ENCODE data around the gene CDK6.
"Not testable (repeated sequence)": the region's sequence is repeated elsewhere in the genome, so short reads cannot be mapped to it uniquely, and the experiment has no call there.

The CDK6 gene

GRCh38 chr7:92836489-92836999, at the start of gene CDK6:
TSS of gene CDK6 (minus strand) at chr7:92836573. CDS start at chr7:92833323, 3,250 bp downstream.
- FAIRE-seq: no peak

- FAIRE-seq: not testable (repeated sequence)
Observed at GRCh38 chr7:92886039-92886438, 49.7 kb upstream of the CDK6 start.

GRCh38 chr7:92884218-92884617, 47.8 kb upstream of the CDK6 start:
- no peak for FAIRE-seq

GRCh38 chr7:92882760-92883159, 46.4 kb upstream of the CDK6 start:
- FAIRE-seq: no peak

DNA sequence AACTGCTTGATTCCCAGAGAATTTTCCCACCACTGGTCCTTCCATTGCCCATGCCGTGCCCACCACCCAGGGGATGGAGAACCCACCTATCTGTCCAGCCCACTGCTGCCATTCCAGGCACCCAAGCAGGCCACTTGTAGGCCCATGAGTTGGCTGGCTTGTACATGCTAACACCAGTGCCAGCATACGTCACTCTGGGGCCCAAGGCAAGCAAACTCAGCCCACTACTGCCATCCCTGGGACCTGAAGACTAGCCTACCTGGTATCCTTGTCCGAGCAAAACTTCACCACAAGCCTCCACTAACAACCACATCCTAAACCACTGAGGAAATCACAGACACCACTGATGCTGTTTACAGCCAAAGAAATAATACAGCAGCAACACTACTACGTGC, 44.7 kb upstream of the CDK6 start:
- no peak for FAIRE-seq

DNA sequence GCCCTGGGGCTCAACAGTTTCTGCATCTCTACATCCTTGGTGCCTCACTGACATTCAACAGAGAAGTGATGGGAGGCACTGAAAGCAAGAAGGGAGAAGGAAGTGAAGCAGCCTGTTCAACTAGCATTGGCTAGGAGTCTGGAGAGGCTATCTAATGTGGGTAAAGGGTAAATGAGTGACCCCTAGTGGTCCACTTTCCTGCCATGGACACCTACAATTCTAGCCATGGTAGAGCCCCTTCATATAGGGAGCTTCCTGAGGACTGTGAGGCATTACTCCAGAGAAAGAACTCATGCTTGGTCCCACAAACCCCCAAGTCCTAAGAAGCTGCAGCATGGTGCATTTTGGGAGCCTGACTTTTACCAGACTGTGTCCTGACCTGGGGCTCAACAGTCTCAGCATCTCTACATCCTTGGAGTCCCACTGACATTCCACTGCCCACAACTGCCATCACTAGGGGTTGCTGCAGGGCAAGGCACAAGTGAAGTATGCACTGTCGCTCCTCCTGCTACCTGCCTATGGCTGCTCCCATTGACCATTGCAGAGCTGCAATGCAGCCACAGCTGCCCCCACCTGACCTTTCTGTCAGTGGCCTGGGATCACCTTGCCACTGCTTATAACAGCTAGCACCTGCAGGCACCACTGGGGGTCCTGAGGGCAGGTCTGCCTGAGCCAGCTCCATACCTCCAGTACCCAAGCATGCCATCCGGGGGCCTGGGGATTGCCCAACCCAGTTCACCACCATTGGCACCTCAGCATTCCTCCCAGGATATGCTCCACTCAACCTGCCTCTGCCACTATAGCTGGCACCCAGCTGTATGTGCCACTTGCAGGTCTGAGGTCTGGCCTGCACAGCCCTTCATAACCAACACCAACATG, 44.1 kb upstream of the CDK6 start:
- no peak for FAIRE-seq

DNA sequence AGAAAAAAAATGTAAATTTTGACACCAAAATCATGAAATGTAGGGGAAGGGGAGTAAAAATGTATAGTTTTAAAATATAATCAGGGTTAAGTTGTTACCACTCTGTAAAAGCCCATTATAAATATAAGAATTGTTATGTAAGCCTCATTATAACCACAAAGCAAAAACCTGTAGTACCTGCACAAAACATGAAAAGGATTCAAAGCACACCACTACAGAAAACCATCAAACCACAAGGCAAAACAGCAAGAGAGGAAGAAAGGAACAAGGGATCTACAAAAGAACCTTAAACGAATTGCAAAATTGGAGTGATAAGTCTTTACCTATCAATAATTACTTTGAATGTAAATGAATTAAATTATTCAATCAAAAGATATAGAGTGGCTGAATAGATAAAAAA, 41.0 kb upstream of the CDK6 start:
- no peak for FAIRE-seq

GRCh38 chr7:92876836-92877235, 40.5 kb upstream of the CDK6 start:
- no peak for FAIRE-seq

DNA sequence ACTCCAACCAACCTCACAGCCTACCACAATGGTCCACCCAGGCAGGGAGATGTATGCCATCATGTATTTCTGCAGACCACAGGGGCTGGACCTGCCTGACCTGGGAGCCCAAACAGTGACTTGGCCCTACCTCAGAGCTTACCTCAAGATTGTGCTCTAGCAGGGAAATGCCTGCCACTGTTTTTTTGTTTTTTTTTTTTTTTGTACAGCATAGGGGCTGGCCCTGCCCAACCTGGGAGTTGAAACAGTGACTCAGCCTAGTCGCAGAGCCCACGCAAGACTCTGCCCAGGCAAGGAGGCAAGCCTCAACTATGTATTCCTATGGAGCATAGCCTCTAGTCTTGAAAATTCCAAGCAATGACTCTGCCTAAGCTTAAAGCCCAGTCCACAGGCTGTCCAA, 39.3 kb upstream of the CDK6 start:
- no peak for FAIRE-seq

DNA sequence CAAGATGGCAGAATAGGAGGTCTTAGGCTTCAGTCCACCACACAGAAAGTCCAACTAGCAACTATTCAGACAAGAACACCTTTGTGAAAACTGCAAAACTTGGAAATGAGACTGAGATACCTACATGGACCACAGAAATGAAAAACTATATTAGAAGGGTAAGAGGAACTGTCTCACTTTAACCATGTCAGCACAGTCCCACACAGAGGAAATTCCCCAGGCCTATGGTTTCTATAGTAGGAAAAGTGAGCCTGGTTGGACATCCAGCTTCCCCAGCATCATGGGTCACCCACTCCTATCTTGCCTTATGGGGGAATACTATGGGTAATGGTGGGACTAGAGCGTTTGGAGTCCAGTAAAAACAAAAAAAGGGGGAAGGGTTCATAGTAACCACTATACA, 38.8 kb upstream of the CDK6 start:
- FAIRE-seq: no peak

- no peak for FAIRE-seq
Observed at GRCh38 chr7:92874567-92874966, 38.2 kb upstream of the CDK6 start.

DNA sequence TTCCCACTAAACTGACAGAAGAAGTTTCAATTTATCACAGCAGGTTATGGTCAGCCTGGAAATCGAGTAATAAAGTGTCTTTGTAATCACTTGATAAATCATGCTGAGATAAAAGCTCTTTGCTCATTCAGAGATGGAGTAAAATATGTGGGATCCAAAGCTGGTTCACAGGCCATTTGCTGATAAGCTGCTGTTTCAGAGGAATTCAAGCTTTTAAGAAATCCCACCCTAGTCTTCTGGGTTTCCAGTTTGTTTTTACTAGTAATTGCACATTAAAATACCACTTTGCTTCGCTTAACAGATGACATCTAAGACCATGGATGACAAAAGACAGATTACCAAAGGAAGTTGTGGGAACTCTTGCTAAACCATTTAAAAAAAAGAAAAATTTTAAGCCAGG, 37.4 kb upstream of the CDK6 start:
- FAIRE-seq: no peak

- no peak for FAIRE-seq
Observed at GRCh38 chr7:92872701-92873100, 36.3 kb upstream of the CDK6 start.

DNA sequence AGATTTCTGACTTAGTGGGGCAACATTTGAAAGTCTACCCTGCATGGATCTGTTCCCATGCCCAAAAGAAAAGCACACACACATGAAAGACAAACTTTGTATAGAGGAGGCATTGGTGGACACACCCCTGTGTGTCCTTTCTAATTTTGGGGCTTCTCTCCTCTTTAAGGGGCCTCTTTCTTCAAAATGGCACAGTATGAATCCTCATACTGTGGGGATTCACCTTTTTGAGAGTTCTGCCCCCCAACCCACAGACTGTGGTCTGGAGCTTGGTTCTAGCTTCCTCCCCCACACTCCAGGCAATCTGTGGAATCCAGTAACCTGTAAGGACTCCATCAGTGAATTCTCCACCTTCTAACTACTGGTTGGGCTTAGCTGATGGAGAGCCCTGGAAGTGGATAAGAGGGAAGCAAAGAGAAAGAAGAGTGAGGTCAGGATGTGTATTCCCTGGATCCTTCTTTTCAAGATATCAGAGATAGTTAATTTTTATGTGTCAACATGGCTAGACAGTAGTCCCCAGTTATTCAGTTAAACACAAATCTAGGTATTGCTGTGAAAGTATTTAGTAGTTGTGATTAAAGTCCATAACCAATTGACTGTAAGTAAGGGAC, 32.4 kb upstream of the CDK6 start:
- FAIRE-seq: no peak

- FAIRE-seq: not testable (repeated sequence)
Observed at GRCh38 chr7:92864169-92864568, 27.8 kb upstream of the CDK6 start.

DNA sequence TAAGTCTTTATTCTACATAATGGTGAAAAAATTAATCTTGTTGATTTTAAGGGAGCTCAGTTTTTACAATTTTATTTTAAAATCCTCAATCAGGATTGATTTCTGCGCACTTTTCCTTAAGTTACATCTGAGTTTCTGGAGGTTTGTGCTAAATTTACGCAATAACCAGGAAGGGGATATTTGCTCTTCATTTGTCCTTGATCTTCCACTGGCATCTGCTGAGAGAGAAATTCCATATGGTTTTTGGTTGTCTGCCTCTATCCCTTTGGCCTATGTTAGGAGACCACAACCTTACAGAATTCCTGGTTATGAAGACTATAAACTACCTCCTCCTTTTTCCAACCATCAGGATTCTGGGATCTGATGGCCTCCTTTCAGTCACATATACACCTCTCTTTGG, 20.1 kb upstream of the CDK6 start:
- no peak for FAIRE-seq

- FAIRE-seq: no peak
Observed at GRCh38 chr7:92854501-92855238, 18.3 kb upstream of the CDK6 start.

GRCh38 chr7:92851732-92852131, 15.4 kb upstream of the CDK6 start:
- FAIRE-seq: no peak

- FAIRE-seq: no peak
Observed at GRCh38 chr7:92850516-92850915, 14.1 kb upstream of the CDK6 start.

DNA sequence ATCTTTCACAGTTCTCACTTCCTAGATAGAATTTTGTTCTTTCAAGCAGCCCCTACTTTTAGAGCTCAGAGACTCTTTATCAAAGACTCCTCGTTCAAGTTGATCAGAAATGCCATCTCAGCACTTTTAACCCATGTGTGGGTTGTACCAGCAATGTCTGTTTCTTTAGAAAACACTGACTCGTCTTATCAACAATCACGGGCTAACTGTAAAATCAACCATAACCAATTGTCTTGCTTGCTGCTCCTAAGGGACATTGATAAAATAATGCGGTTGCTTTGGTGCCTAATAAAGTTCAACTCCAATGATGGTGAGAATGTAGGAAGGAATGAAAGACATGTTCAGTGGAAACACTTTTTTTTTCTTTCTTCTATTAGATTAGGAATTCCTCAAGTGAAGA, 12.9 kb upstream of the CDK6 start:
- no peak for FAIRE-seq

DNA sequence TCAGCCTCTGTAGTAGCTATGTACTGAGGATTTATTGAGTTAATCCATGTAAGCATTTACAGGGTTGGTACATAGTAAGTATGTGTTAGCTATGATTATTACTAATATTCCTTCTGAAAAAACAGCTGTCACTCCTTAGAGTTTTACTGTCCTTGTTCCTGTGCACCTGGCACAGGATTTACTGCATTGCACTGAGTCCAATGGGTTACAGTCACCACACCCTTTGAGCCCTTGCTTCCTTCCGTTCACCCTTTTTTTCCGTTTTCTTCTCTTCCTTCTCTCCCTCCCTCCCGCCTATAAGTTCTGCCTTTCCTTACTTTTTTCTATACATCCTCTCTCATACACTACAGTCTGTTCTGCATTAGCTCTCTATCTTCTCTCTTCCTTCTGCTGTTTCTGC, 12.5 kb upstream of the CDK6 start:
- no peak for FAIRE-seq

- FAIRE-seq: no peak
Observed at GRCh38 chr7:92848441-92848840, 12.1 kb upstream of the CDK6 start.

- FAIRE-seq: no peak
Observed at GRCh38 chr7:92847305-92847704, 10.9 kb upstream of the CDK6 start.

GRCh38 chr7:92845736-92846135, 9.4 kb upstream of the CDK6 start:
- FAIRE-seq: no peak
